Rectal smooth muscle tissue (tissue), 1 donor: ENCODE measurements around the gene AKAP12.

Experiments used
- H3K27ac ChIP-seq: one replicate; pipeline ENCODE4 v1.7.0; 2013; ENCODE audit warnings: low read depth, low read length, inconsistent platforms
- H3K27me3 ChIP-seq: one replicate; pipeline ENCODE4 v1.7.0; 2013; ENCODE audit warnings: low read length; ENCODE audit not compliant: control insufficient read depth, insufficient read depth
- H3K36me3 ChIP-seq: one replicate; pipeline ENCODE4 v1.7.0; 2013; ENCODE audit warnings: low read length; ENCODE audit not compliant: control insufficient read depth, insufficient read depth
- H3K4me1 ChIP-seq: one replicate; pipeline ENCODE4 v1.7.0; 2013; ENCODE audit warnings: low read length; ENCODE audit not compliant: control insufficient read depth, insufficient read depth
- H3K4me3 ChIP-seq: one replicate; pipeline ENCODE4 v1.7.0; 2013; ENCODE audit warnings: low read length
- H3K9ac ChIP-seq: one replicate; pipeline ENCODE4 v1.7.0; 2013; ENCODE audit warnings: low read length

AKAP12 gene

GRCh38 chr6:151399679-151400078 lies 159.9 kb downstream of the AKAP12 start:
- H3K27ac ChIP-seq: no peak overlapping the region
- H3K4me3 ChIP-seq: no peak overlapping the region
- no peaks in the 10 kb centered on the region for H3K36me3 ChIP-seq
- no peaks in the 10 kb centered on the region for H3K4me1 ChIP-seq
- no peak overlapping the region for H3K9ac ChIP-seq
- H3K27me3 ChIP-seq: no peaks in the 10 kb centered on the region

- no peaks in the 10 kb centered on the region for H3K36me3 ChIP-seq
- no peak overlapping the region for H3K27ac ChIP-seq
- H3K9ac ChIP-seq: no peak overlapping the region
- H3K4me3 ChIP-seq: no peak overlapping the region
- no peaks in the 10 kb centered on the region for H3K27me3 ChIP-seq
- no peaks in the 10 kb centered on the region for H3K4me1 ChIP-seq
Observed at GRCh38 chr6:151400473-151400872, 160.7 kb downstream of the AKAP12 start.

- no peaks in the 10 kb centered on the region for H3K4me1 ChIP-seq
- H3K9ac ChIP-seq: no peak overlapping the region
- no peaks in the 10 kb centered on the region for H3K27me3 ChIP-seq
- H3K4me3 ChIP-seq: no peak overlapping the region
- H3K27ac ChIP-seq: no peak overlapping the region
- no peaks in the 10 kb centered on the region for H3K36me3 ChIP-seq
Observed at GRCh38 chr6:151402228-151402627, 162.5 kb downstream of the AKAP12 start.

GRCh38 chr6:151403919-151404308 lies 164.1 kb downstream of the AKAP12 start:
- H3K27ac ChIP-seq: no peak overlapping the region
- no peaks in the 10 kb centered on the region for H3K27me3 ChIP-seq
- no peaks in the 10 kb centered on the region for H3K36me3 ChIP-seq
- H3K4me1 ChIP-seq: no peaks in the 10 kb centered on the region
- H3K4me3 ChIP-seq: no peak overlapping the region
- H3K9ac ChIP-seq: no peak overlapping the region
